ENCODE data around the gene NID1. TPM values are rescaled to one million over a fixed set of nuclear protein-coding genes. Genes with fewer than 3 reads are reported as not detected.
A peak's percentile ranks its signal among the peaks of the same experiment; 100 is the strongest.

The NID1 gene
- total RNA-seq, 1 donor, result 68.1 TPM

- no peak overlapping the region for H3K4me3 ChIP-seq (ENCODE audit: low read depth, low read length)
- no peak for TF ChIP-seq CTCF (IDR thresholded peaks at IDR 0.05; ENCODE audit: insufficient read depth, low read length)
- DNase-seq (ENCODE audit: low read depth), result no peak
These were observed 2.0 kb upstream of the NID1 start for GRCh38 chr1:236066828-236067386.

GRCh38 chr1:236066054-236066453, 1.2 kb upstream of the NID1 start:
- H3K4me3 ChIP-seq (ENCODE audit: low read depth, low read length), result no peak overlapping the region
- no peak for DNase-seq (ENCODE audit: low read depth)
- no peak for TF ChIP-seq CTCF (IDR thresholded peaks at IDR 0.05; ENCODE audit: insufficient read depth, low read length)

- peak overlapping the region; percentile 85 for H3K4me3 ChIP-seq (ENCODE audit: low read depth, low read length)
- DNase-seq (ENCODE audit: low read depth), result no peak
- TF ChIP-seq CTCF (IDR thresholded peaks at IDR 0.05; ENCODE audit: insufficient read depth, low read length), result no peak
These were observed 667 bp upstream of the NID1 start for GRCh38 chr1:236065509-236066005.

GRCh38 chr1:236063919-236064673, 794 bp downstream of the NID1 start:
- DNase-seq (ENCODE audit: low read depth), result peak; percentile 77
- TF ChIP-seq CTCF (IDR thresholded peaks at IDR 0.05; ENCODE audit: insufficient read depth, low read length), result no peak
- H3K4me3 ChIP-seq (ENCODE audit: low read depth, low read length), result peak overlapping the region; percentile 85

- DNase-seq (ENCODE audit: low read depth), result no peak
- no peak for TF ChIP-seq CTCF (IDR thresholded peaks at IDR 0.05; ENCODE audit: insufficient read depth, low read length)
- peak overlapping the region; percentile 85 for H3K4me3 ChIP-seq (ENCODE audit: low read depth, low read length)
These were observed 1.4 kb downstream of the NID1 start for GRCh38 chr1:236063551-236063918.

- no peak for TF ChIP-seq CTCF (IDR thresholded peaks at IDR 0.05; ENCODE audit: insufficient read depth, low read length)
- DNase-seq (ENCODE audit: low read depth), result no peak
- H3K4me3 ChIP-seq (ENCODE audit: low read depth, low read length), result no peak overlapping the region
These were observed 4.6 kb downstream of the NID1 start for GRCh38 chr1:236060286-236060685.

Data from fibroblast of the aortic adventitia (primary cell).